ENCODE results near the gene FAM184A. TPM values are rescaled to one million over a fixed set of nuclear protein-coding genes. Genes with fewer than 3 reads are reported as not detected.

The FAM184A gene
- total RNA-seq, 1 experiment from 2014 or later, result 3.1 TPM

DNA sequence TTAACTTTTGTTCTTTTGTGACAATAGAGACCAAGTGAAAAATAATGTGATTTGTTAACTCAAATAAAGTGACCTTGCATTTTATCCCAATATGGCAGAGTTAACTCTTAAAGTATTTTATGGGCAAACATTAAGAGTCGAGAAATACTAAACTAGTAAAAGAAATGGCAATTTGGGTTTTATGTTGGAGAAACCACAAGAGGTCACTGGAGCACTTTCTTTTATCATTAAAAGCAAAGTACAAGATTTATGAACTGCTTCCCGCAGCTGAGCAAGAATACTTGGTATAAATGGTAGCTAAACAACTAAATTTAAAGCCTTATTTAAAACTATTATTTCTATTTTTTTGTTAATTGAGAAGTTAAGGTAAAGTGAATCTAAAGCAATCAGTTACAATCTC is 110.0 kb downstream of the FAM184A start:
- DNase-seq (ENCODE audit: low spot score), result peak; percentile 16

DNA sequence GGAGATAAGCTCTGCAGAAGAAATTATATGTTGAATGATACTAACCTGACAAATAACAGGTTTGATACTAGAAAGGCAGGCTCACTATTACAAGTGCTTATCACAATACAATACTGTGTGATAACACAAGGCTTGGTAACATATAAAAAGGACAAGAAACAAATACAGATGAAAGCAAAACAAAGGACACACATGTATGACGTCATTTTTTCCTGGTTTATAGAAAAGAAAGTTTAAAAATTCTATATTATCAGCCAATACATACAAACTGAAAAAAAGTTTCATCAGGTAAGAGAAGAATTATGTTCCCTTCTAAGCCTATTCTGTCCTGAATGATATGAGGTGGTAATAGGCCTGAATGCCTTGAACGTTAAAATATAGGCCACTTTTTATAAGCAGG is 111.2 kb downstream of the FAM184A start:
- no peak for DNase-seq (ENCODE audit: low spot score)

DNA sequence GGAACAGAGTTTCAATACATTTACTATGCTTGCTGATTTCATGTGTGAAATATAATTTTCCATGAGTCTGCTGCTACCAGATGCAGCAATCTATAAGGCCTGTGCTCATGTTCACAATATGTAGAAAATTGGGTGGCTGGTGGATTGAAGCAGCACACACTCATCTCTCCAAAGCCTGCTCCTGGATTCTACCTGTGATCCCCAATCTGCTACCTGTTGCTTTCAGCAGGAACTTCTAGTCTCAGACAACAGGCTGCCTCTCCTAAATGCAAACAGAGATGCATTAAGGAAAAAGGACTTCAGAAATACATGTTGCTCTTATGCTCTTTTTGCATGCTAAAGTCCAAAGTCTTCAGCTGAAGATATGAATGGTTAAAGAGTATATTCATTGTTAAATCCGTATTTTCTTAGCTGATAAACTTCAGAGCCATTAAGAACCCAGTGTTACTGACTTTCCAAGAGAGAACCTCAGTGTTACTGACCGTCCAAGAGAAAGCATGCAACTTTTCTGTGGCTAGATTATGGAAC is 112.6 kb downstream of the FAM184A start:
- DNase-seq (ENCODE audit: low spot score), result no peak

DNA sequence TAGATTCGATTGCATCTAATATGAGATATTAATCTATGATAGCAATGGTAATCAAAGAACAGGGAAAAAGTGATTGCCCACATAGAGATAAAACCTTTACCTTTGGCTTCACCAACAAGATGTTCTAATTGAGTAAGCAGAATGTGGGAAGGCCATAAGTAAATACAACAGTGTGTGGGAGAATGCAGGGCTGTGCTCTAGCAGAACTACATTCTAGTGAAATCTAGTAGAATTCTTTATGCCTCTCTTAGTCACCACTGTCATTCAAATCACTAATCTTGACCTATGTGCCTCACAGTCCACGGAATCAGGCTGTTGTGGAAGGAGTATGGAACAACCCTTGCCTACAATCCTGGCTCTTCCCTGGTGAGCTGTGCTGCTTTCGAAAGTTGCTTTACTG is 113.1 kb downstream of the FAM184A start:
- no peak for DNase-seq (ENCODE audit: low spot score)

DNA sequence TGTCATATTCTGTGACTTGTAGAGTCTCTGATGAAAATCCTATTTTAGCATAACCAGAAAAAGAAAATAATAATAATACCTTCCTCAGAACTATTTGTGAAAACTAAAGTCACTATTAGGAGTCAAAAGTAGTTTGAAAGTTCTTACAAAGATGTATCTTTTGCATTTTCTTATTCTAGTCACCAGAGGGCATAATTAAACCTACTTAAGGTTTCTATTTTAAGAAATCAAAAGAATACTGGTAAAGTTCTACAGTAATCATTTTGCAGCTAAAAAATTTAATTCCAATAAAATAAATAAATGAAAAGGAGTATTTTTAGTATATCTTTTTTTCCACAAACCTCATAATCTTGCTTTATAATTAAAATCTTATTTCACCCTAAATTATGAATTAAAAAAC is 115.5 kb downstream of the FAM184A start:
- DNase-seq (ENCODE audit: low spot score), result no peak

DNA sequence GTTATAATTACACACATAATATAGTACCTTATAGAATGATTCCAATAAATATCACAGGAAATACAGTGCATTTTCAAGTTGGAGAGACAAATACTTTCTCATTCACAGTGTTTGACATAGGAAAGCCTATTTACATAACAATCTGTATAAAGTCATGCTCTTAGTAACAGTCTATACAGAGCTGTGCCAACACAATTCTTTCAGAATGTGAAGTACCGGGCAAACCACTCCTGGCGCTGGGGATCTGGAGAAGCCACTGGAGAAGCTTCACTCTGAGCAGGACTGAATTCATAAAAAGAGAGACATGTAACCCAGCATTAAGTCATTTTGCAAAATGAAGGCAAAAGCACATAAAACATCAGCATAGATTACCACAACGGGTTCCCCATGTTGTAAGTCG is 118.6 kb downstream of the FAM184A start:
- no peak for DNase-seq (ENCODE audit: low spot score)

DNA sequence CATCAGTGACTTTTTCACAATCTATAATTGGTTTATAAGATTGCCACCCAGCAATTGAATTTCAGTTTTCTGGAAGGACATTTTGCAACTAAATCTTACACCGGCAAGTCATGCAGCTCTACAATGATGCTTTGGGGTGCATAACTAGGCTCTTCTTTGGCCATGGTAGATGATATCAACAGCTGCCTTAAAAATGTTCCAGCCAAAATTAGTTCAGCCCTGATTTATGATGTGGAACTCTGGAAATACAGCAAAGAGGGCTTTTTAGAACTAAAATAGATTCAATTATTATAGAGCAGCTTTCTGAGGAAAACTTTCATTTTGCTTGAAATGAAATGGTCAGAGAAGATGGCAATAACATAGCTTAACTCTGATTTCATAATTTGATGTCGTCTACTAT is 125.1 kb downstream of the FAM184A start:
- no peak for DNase-seq (ENCODE audit: low spot score)

DNA sequence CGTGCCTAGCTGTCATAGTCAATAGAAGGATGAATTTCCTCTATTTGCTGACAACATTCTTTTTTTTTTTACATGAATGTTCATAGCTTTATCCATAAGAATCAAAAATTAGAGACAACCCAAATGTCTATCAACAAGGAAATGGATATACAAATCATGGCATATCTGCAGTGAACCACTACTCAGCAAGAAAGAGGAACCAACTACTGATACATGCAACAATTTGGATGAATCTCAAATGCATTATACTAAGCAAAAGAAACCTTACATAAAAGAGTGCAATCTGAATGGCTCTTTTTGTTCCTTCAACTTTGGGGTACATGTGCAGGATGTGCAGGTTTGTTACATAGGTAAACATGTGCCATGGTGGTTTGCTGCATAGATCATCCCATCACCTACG is 125.8 kb downstream of the FAM184A start:
- DNase-seq (ENCODE audit: low spot score), result no peak

DNA sequence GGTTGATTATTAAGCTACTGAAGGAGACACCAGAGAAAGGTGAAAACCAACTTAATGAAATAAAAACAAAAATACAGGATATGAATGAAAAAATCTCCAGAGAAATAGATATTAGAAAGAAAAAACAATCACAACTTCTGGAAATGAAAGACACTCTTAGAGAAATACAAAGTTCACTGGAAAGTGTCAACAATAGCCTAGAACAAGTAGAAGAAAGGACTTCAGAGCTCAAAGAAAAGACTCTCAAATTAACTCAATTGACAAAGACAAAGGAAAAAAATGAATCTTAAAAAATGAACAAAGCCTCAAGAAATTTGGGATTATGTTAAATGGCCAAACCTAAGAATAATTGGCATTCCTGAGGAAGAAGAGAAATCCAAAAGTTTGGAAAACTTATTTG is 133.2 kb downstream of the FAM184A start:
- no peak for DNase-seq (ENCODE audit: low spot score)

DNA sequence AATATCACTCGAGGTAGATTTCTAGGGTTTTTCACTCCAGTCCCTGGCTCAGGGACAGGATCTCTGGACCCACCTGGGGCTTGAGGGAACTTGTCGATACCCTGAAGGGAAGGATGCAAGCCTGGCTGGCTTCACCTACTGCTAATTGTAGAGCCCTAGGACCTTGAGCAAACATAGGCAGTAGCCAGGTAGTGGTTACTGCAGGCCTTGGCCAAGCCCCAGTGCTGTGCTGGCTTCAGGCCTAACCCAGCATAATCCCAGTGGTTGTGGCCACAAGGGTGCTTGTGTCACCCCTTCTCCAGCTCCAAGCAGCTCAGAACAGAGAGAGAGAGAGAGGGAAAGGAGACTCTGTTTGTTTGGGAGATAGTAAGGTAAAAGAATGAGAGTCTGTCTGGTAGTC is 137.7 kb downstream of the FAM184A start:
- no peak for DNase-seq (ENCODE audit: low spot score)

DNA sequence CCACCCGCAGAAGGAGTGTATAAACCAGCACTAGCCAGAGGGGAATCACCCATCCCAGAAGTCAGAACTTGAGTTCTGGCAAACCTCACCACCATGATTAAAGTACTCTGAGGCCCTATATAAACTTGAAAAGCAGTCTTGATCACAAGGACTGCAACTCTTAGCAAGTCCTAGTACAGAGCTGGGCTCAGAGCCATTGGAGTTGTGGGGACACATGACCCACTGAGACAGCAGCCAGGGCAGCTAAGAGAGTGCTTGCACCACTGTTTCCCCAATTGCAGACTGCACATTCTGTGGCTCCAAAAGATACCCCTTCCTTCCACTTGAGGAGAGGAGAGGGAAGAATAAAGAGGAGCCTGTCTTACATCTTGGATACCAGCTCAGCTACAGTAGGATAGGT is 138.8 kb downstream of the FAM184A start:
- no peak for DNase-seq (ENCODE audit: low spot score)

DNA sequence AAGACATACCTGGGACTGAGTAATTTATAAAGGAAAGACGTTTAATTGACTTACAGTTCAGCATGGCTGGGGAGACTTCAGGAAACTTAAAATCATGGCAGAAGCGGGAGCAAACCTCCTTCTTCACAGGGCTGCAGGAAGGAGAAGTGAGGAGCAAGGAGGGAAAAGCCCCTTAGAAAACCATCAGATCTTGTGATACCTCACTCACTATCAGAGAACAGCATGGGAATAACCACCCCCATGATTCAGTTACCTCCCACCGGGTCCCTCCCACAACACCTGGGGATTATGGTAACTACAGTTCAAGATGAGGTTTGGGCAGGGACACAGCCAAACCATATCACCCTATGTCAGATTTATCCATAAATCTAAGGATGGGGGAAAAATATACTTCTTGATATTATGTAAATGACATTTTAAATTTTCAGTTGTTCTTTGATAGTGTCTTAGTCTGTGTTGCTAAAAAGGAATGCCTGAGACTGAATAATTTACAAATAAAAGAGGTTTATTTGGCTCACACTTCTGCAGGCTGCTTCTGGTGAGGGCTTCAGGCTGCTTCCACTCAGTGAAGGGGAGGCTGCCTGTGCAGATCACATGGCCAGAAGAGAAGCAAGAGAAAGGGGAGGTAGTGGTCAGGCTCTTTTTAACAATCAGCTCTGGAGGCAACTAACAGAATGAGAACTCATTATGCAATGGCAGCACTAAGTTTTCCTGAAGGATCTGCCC is 142.3 kb downstream of the FAM184A start:
- DNase-seq (ENCODE audit: low spot score), result no peak

DNA sequence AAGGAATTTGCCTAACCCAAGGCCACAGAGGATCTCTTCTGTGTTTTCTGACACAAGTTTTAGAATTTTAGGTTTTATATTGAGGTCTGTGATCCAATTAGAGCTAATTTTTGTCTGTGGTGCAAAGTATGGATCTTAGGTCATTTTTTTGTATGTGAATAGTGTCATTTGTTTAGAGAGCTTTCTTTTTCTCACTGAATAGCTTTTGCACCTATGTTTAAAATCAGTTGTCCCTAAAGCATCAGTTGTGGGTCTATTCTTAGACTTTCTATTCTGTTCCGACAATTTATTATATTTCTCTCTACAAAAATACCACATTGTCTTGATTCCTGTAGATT is 143.2 kb downstream of the FAM184A start:
- no peak for DNase-seq (ENCODE audit: low spot score)

DNA sequence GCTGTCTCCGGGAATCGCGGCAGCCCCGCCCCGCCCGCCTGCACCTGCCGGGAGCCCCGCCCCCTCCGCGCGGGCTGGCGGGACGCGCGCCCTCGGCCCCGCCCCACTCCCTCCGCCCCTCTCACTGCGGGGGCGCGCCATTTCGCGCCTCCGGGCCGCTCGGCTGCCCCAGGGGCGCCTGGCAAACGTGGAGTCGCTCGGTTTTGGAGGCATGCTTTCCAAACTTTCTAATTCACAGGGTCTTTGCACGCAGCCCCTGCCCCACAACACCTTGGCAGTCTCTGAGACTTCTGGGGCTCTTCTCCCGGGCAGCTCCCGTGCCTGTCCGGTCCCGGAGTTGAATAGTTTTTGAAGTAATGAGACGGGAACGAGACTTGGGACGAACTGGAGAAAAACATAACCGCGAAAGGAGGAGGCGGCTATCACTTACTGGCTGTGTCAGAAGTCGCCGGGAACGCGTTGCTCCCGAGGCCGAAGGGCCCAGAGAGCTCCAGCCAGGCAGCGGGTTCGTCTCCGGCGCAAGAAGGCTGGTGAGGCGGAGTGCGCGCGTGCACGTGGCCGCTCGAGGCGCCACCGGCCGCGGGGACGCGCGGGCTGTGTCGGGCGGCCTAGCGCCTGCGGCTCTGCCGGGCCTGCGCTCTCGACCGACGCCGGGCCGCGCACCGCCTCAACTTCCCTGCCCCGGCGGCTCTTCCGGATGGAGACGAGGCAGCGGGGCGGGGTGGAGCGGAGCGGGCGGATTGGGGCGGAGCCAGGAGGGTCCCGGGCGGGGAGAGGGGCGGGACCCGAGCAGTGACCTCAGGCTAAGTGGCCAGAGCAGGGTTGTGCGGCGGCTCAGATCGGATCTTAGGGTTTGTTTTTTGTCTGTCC is 143.8 kb downstream of the FAM184A start, which contains the start of gene MCM9:
TSS of gene MCM9 (minus strand) at position 699 of the 870 bp plus-strand sequence. CDS start 3,436 bp downstream, outside the sequence.
- peak; percentile 69 for DNase-seq (ENCODE audit: low spot score)

DNA sequence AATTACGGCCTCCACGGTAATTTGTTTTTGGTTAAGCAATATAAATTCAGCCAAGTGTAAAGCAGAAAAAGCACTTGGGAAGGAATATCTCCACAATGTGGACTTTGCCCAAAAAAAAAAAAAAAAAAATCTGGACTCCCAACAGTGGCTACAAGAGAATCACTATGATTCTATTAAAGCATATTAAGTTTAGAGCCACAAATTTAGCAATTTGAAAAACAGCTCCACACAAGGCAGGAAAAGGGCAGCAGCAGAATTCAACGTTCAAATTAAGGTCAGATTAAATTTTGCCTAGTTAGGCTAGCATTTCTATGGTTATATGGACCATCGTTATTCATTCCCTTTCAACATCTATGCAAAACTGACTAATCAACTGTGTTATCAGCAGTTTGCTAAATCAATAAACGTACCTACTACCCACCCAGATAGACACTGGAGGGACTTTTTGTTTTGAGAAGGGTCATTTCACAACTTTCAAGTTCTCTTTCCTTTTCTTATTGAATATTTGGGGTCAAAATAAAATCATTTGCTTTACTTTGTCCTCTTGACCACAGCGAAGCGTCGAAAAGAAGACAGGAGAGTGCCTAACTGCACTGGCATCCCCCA is 144.5 kb downstream of the FAM184A start:
- DNase-seq (ENCODE audit: low spot score), result no peak

DNA sequence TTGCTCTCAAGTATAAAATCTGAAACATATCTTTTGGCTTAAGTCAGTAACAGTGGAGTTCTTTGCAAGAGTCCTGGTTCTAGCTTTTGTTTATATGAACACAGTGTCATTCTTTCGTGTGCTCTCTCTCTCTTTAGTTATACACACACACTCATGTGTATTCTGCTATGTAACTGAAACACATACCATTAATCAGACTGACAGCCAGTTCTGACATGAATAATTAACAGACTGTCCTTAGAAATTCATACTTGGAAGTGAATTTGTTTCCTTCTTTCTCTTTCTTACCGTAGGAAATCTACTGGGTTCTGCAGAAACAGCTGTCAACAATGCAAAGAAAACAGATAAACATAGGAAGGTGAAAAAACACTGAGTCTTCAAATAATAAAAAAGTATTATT is 146.0 kb downstream of the FAM184A start:
- DNase-seq (ENCODE audit: low spot score), result no peak

DNA sequence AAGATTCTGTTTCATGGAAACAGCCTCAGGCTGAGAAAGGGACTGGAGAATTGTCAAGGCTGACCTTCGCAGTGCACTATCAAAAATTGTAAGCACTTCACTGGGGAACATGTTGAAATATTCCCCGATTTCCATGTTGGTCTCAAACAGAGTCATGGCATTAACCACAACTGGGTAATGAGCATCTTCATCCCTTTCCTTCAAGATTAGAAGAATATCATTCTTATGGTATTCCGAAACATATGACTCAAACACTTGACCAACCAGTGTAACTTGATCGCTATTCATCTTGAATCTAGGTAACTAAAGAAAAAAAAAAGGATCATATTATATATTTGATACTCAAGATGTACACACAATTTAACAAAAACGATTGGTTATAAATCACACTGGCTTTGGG is 147.0 kb downstream of the FAM184A start:
- DNase-seq (ENCODE audit: low spot score), result no peak

DNA sequence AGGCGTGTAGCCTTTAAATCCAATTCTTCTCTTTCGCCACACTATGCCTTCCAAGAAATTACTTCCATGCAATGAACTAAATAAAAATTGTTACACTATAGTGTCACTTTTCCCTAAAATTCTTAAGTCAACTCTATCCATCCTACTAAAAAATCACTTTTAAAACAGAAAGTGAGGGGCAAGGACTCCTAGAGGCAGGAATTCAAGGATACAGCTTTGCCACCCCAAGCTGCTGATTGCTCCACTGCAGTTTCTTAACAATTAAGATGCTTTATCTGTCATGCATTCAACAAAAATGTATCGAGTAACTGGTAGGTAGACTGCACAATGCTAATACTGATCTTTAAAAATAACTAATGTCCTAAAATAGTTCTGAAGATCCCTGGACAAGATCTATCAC is 147.8 kb downstream of the FAM184A start:
- DNase-seq (ENCODE audit: low spot score), result no peak

DNA sequence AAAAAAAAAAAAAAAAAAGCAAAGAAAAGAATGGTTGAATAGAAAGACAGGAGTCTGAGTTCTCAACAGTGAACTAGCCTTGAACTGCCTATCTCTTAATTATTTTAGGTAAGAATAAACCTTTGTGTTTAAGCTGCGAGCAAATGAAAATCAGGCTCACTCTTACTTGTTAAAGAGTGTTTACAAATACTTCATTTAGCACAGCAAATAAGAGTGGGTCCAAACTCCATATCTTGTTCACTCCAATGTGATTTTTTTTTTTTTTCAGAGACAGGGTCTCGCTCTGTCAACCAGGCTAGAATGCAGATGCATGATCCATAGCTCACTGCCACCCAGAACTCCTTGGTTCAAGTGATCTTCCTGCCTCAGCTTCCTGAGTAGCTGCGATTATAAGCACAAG is 155.4 kb downstream of the FAM184A start:
- DNase-seq (ENCODE audit: low spot score), result no peak

DNA sequence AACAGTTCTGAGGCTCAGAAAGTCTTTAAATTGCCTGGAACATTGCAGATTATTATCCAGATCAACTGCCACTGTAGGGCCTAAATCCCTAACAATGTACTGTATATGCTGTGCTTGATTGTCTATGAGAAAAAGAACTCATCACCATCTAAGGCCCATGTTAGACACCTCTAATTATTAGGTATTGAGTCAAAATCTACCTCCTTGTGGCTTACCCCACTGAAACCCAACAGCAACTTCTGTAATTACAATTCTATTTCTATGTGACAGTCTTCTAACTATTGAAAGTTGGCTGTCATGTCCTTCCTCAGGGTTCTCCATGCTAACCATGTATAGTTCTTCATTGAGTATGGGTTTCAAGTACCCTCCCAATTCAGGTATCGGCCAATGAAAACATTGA is 157.4 kb downstream of the FAM184A start:
- no peak for DNase-seq (ENCODE audit: low spot score)

DNA sequence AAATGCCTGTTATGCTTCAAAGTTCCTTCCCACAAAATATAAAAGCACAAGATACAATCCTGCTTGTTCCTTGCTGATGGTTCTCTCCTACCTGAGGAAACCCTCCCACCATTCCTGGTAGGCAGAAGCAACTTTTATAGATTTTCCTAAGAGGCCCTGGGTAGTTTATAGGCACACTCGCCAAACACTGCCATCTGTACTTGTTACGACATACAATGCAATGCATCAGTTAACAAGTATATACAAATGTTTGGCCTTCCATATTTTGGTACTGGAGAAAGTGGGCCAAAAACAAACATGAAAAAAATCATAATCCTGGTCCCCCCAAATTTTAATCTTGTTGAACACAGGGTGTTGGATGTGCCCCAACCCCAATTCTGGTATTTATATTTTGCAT is 160.1 kb downstream of the FAM184A start:
- no peak for DNase-seq (ENCODE audit: low spot score)

DNA sequence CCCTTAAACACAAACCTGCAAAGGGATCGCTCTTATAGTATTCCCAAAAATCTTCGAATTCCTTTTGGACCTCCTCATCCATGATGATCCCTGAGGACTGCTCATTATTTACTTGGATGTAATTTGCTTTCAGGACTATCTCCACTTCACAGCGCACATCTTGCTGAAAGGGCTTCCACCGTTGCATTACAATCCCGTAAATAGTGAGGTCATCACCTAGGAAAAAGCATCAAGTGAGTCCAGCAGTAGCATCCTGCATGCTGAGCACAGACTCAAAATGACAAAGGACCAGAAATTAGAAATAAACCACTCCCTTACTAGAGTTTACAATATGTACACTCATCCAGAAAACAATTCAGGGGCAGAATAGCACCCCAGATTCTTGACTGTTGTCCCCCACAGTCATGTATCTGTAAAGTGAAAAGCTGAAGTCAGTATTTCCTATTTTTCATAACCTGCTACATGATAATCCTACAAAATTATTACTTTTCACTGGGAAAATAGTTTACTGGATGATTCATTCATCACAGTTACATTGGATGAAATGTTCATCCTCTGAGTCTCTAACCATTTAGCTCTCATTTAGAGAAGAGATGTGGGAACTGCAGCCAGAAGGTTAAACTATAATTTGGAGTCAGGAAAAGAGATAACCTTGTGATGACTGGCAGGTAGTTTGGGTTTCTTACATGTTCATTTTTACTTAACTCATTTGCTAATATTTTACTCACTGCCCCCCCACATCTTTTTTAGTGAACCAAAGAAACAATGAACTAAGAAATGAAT is 160.7 kb downstream of the FAM184A start:
- DNase-seq (ENCODE audit: low spot score), result no peak
